WTC11 (cell line): Measurements from ENCODE around the gene MYMK. TPM values are rescaled to one million over a fixed set of nuclear protein-coding genes. Genes with fewer than 3 reads are reported as not detected.

Experiments used
- ATAC-seq: fragments of 200-7000 bp; cut with Tn5 transposase; 2 replicates; pipeline ENCODE4 v1.10.0; 2021; ENCODE audit warnings: mild to moderate bottlenecking, moderate library complexity
- CTCF ChIA-PET: fragments of 300-600 bp; sonication (Branson Sonifier 250); formaldehyde crosslinking; loops from one replicate; lab custom pipeline; 2021; ENCODE audit warnings: antibody characterized with exemption; lab: Charles Lee
- POLR2A ChIA-PET: fragments of 350-600 bp; sonication (Branson Sonifier 250); formaldehyde crosslinking; loops from one replicate; lab custom pipeline; 2021; ENCODE audit warnings: antibody characterized with exemption; lab: Charles Lee
- DNase-seq: peaks from one replicate; pipeline ENCODE4 v3.0.0; 2021; ENCODE audit warnings: low spot score
- H3K27ac Mint-ChIP-seq: 2 replicates; pipeline ENCODE4 v1.8.0; 2021; ENCODE audit warnings: mixed read lengths
- H3K27me3 Mint-ChIP-seq: 2 replicates; pipeline ENCODE4 v1.8.0; 2021; ENCODE audit warnings: low read depth, mild to moderate bottlenecking, moderate library complexity, mixed read lengths
- H3K36me3 Mint-ChIP-seq: 2 replicates; pipeline ENCODE4 v1.8.0; 2021; ENCODE audit warnings: mixed read lengths
- H3K4me1 Mint-ChIP-seq: 2 replicates; pipeline ENCODE4 v1.8.0; 2022; ENCODE audit warnings: mixed read lengths
- H3K4me3 Mint-ChIP-seq: 2 replicates; pipeline ENCODE4 v1.8.0; 2021; ENCODE audit warnings: mild to moderate bottlenecking, moderate library complexity, mixed read lengths
- H3K9me3 Mint-ChIP-seq: 2 replicates; pipeline ENCODE4 v1.8.0; 2021; ENCODE audit warnings: mixed read lengths
- ATF1 ChIP-seq: sonication (generic); formaldehyde crosslinking; IDR thresholded peaks from 2 replicates; pipeline ENCODE4 v1.8.1; 2023; ENCODE audit warnings: mild to moderate bottlenecking, moderate library complexity, missing genetic modification reagents
- CBFB ChIP-seq: sonication (generic); formaldehyde crosslinking; IDR thresholded peaks from 2 replicates; pipeline ENCODE4 v1.8.1; 2022; ENCODE audit warnings: mild to moderate bottlenecking, low read depth, missing genetic modification reagents
- CREB1 ChIP-seq: sonication (generic); formaldehyde crosslinking; IDR thresholded peaks from 2 replicates; pipeline ENCODE4 v1.8.0; 2023; ENCODE audit warnings: mild to moderate bottlenecking, missing genetic modification reagents
- ETV6 ChIP-seq: sonication (generic); formaldehyde crosslinking; IDR thresholded peaks from 2 replicates; pipeline ENCODE4 v1.8.1; 2022; ENCODE audit warnings: mild to moderate bottlenecking, missing genetic modification reagents
- JAZF1 ChIP-seq: fragments of 250-450 bp; sonication (Bioruptor Pico); IDR thresholded peaks from 2 replicates; pipeline ENCODE4 v1.9.0; 2021; ENCODE audit warnings: moderate library complexity, mild to moderate bottlenecking, inconsistent platforms
- MXD4 ChIP-seq: fragments of 250-450 bp; sonication (Bioruptor Pico); IDR thresholded peaks from 2 replicates; pipeline ENCODE4 v1.8.0; 2021; ENCODE audit warnings: mild to moderate bottlenecking, moderate library complexity, borderline replicate concordance
- RELA ChIP-seq: sonication (generic); formaldehyde crosslinking; IDR thresholded peaks from 2 replicates; pipeline ENCODE4 v1.8.1; 2022; ENCODE audit warnings: missing genetic modification reagents, mild to moderate bottlenecking, borderline replicate concordance
- TEAD4 ChIP-seq: sonication (generic); formaldehyde crosslinking; IDR thresholded peaks from 2 replicates; pipeline ENCODE4 v1.8.0; 2022; ENCODE audit warnings: mild to moderate bottlenecking, missing genetic modification reagents
- ZNF263 ChIP-seq: sonication (generic); formaldehyde crosslinking; IDR thresholded peaks from 2 replicates; pipeline ENCODE4 v1.8.1; 2022; ENCODE audit warnings: low read depth, mild to moderate bottlenecking, moderate library complexity, missing genetic modification reagents
- ZNF423 ChIP-seq: fragments of 250-450 bp; sonication (Bioruptor Pico); IDR thresholded peaks from 2 replicates; pipeline ENCODE4 v2.1.2; 2022; ENCODE audit warnings: mild to moderate bottlenecking, moderate library complexity
- total RNA-seq: library from RNA; stranded (reverse); gene quantifications from 3 replicates; pipeline ENCODE4 v1.2.3, GENCODE V29; 2021
- TF ChIP-seq, protein P1 (sequence below): sonication (generic); formaldehyde crosslinking; IDR thresholded peaks from 2 replicates; pipeline ENCODE4 v1.8.1; 2022; ENCODE audit warnings: low read depth, mild to moderate bottlenecking, moderate library complexity, missing genetic modification reagents, borderline replicate concordance
- TF ChIP-seq, protein P2 (sequence below): sonication (generic); formaldehyde crosslinking; conservative IDR thresholded peaks from 2 replicates; pipeline ENCODE4 v1.8.1; 2022; ENCODE audit warnings: mild to moderate bottlenecking, missing genetic modification reagents
- TF ChIP-seq, protein P3 (sequence below): fragments of 250-450 bp; sonication (Bioruptor Pico); IDR thresholded peaks from 2 replicates; pipeline ENCODE4 v2.1.2; 2022; ENCODE audit warnings: mild to moderate bottlenecking, moderate library complexity
- TF ChIP-seq, protein P4 (sequence below): fragments of 250-450 bp; sonication (Bioruptor Pico); IDR thresholded peaks from 2 replicates; pipeline ENCODE4 v1.9.0; 2021; ENCODE audit warnings: moderate library complexity, mild to moderate bottlenecking, inconsistent platforms, borderline replicate concordance
- TF ChIP-seq, protein P5 (sequence below): sonication (generic); formaldehyde crosslinking; IDR thresholded peaks from 2 replicates; pipeline ENCODE4 v1.8.0; 2022; ENCODE audit warnings: mild to moderate bottlenecking, missing genetic modification reagents
- TF ChIP-seq, protein P6 (sequence below): sonication (generic); formaldehyde crosslinking; IDR thresholded peaks from 2 replicates; pipeline ENCODE4 v1.8.1; 2022; ENCODE audit warnings: low read depth, missing genetic modification reagents, borderline replicate concordance
- TF ChIP-seq, protein P7 (sequence below): fragments of 250-450 bp; sonication (Bioruptor Pico); IDR thresholded peaks from 2 replicates; pipeline ENCODE4 v1.9.0; 2021; ENCODE audit warnings: mild to moderate bottlenecking
- TF ChIP-seq, protein P8 (sequence below): fragments of 250-450 bp; sonication (Bioruptor Pico); IDR thresholded peaks from 2 replicates; pipeline ENCODE4 v1.8.0; 2021; ENCODE audit warnings: mild to moderate bottlenecking

Gene MYMK
- total RNA-seq, 1 experiment from 2014 or later: not detected

DNA sequence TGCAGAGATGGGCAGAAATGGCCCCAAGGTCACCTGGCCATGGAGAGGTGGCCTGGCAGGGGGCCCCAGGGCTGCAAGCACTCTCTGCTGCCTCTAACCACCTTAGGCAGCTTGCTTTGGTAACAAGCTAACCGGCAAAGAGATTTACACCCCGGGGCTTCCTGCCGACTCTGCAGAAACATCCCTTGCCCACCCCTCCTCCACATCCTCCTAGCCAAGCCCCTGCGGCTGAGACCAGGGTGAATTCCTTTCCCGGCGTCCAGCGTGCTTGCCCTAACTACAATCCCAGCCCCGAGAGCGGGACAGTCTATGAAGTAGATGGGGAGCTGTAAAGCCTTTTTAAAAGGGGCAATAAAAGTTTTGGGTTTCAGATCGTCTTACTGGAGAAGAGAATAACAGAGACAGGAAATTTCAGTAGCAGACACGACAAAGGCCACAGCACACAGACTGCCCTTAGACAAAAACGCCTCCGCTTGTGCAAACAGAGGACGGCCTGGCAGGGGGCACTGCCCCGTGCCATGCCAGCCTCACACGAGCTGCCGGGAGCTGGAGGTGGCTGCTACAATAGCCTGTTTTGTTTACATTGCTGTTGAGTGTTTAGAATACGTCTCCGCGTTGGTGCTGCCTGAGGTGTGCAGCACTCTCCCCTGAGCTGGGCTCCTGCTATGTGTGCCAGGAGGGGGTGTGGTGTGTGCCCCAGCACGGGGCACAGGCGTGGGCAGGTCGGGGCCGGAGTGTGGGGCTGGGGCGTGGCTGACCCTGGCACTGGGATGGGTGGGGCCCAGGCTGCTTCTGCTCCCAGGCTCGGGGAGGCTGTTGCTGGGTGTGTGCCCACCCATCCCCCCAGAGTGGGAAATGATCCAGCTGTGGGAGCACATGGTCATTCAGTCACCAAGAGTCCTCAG is 15.3 kb downstream of the MYMK start:
- peak overlapping the region; percentile 43 for H3K4me3 Mint-ChIP-seq

DNA sequence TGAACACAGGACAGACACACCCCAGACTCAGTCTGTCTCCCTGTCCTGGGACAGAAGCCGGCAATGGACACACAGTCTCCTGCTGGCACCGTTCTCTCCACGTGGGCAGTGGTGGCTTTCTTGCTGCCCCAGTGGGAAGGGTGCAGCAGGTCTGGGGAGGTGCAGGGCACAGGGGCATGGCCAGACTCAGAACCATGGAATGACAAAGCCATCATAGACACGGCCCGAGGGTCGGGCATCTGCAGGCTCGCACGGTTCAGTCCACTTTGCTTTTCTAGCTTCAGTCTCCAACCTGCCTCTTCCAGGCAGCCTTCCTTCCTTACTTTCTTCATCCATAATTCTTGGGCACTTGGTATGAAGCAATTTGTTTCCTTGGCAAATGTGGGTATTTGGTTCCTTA is 16.7 kb downstream of the MYMK start:
- TF ChIP-seq MXD4 (CRISPR knock-in tag) (no peak), TEAD4 (no peak), ZNF263 (no peak), ETV6 (CRISPR knock-in tag) (no peak), CBFB (CRISPR knock-in tag) (no peak), ATF1 (CRISPR knock-in tag) (no peak), CREB1 (CRISPR knock-in tag) (no peak), JAZF1 (no peak), RELA (CRISPR knock-in tag) (no peak)
- TF ChIP-seq, protein P1, sequence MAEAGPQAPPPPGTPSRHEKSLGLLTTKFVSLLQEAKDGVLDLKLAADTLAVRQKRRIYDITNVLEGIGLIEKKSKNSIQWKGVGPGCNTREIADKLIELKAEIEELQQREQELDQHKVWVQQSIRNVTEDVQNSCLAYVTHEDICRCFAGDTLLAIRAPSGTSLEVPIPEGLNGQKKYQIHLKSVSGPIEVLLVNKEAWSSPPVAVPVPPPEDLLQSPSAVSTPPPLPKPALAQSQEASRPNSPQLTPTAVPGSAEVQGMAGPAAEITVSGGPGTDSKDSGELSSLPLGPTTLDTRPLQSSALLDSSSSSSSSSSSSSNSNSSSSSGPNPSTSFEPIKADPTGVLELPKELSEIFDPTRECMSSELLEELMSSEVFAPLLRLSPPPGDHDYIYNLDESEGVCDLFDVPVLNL (CRISPR knock-in tag): no peak
- TF ChIP-seq, protein P2, sequence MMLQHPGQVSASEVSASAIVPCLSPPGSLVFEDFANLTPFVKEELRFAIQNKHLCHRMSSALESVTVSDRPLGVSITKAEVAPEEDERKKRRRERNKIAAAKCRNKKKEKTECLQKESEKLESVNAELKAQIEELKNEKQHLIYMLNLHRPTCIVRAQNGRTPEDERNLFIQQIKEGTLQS (CRISPR knock-in tag): no peak
- TF ChIP-seq, protein P3, sequence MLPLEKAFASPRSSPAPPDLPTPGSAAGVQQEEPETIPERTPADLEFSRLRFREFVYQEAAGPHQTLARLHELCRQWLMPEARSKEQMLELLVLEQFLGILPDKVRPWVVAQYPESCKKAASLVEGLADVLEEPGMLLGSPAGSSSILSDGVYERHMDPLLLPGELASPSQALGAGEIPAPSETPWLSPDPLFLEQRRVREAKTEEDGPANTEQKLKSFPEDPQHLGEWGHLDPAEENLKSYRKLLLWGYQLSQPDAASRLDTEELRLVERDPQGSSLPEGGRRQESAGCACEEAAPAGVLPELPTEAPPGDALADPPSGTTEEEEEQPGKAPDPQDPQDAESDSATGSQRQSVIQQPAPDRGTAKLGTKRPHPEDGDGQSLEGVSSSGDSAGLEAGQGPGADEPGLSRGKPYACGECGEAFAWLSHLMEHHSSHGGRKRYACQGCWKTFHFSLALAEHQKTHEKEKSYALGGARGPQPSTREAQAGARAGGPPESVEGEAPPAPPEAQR: no peak
- TF ChIP-seq, protein P4, sequence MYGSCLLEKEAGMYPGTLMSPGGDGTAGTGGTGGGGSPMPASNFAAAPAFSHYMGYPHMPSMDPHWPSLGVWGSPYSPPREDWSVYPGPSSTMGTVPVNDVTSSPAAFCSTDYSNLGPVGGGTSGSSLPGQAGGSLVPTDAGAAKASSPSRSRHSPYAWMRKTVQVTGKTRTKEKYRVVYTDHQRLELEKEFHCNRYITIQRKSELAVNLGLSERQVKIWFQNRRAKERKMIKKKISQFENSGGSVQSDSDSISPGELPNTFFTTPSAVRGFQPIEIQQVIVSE (CRISPR knock-in tag): no peak
- TF ChIP-seq, protein P5, sequence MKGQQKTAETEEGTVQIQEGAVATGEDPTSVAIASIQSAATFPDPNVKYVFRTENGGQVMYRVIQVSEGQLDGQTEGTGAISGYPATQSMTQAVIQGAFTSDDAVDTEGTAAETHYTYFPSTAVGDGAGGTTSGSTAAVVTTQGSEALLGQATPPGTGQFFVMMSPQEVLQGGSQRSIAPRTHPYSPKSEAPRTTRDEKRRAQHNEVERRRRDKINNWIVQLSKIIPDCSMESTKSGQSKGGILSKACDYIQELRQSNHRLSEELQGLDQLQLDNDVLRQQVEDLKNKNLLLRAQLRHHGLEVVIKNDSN (CRISPR knock-in tag): no peak
- TF ChIP-seq, protein P6, sequence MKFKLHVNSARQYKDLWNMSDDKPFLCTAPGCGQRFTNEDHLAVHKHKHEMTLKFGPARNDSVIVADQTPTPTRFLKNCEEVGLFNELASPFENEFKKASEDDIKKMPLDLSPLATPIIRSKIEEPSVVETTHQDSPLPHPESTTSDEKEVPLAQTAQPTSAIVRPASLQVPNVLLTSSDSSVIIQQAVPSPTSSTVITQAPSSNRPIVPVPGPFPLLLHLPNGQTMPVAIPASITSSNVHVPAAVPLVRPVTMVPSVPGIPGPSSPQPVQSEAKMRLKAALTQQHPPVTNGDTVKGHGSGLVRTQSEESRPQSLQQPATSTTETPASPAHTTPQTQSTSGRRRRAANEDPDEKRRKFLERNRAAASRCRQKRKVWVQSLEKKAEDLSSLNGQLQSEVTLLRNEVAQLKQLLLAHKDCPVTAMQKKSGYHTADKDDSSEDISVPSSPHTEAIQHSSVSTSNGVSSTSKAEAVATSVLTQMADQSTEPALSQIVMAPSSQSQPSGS (CRISPR knock-in tag): no peak
- TF ChIP-seq, protein P7, sequence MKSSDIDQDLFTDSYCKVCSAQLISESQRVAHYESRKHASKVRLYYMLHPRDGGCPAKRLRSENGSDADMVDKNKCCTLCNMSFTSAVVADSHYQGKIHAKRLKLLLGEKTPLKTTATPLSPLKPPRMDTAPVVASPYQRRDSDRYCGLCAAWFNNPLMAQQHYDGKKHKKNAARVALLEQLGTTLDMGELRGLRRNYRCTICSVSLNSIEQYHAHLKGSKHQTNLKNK: no peak
- TF ChIP-seq, all 79 proteins: peak for 0
- POLR2A ChIA-PET: no interaction called here
- Mint-ChIP-seq H3K4me1 (peaks cover 10% of the 10 kb centered on the region), H3K36me3 (no peaks in the 10 kb centered on the region), H3K27me3 (no peaks in the 10 kb centered on the region), H3K27ac (no peak overlapping the region), H3K4me3 (no peak overlapping the region), H3K9me3 (peaks cover 7% of the 10 kb centered on the region; the same call in 1 of the 2 replicates)
- DNase-seq (no peak), ATAC-seq (no peak)
- CTCF ChIA-PET: no interaction called here

More for the DNA sequence above, 15.3 kb downstream of the MYMK start:
- peak; percentile 84 for ATAC-seq
- peak overlapping the region; percentile 74; the same call in 1 of the 2 replicates for H3K27ac Mint-ChIP-seq
- ChIA-PET POLR2A (interaction anchor here (0.5 kb wide), 1 partner anchor 175 kb away, joined by 3 read pairs; no protein-coding TSS in a partner anchor), CTCF (interaction anchor here (0.7 to 2.1 kb wide), 10 partner anchors 11 to 220 kb away, joined by 3 to 8 read pairs (median 3); partner anchors contain the start of gene CACFD1)
- peaks cover 14% of the 10 kb centered on the region for H3K4me1 Mint-ChIP-seq
- no peaks in the 10 kb centered on the region for H3K9me3 Mint-ChIP-seq
- TF ChIP-seq, protein P8, sequence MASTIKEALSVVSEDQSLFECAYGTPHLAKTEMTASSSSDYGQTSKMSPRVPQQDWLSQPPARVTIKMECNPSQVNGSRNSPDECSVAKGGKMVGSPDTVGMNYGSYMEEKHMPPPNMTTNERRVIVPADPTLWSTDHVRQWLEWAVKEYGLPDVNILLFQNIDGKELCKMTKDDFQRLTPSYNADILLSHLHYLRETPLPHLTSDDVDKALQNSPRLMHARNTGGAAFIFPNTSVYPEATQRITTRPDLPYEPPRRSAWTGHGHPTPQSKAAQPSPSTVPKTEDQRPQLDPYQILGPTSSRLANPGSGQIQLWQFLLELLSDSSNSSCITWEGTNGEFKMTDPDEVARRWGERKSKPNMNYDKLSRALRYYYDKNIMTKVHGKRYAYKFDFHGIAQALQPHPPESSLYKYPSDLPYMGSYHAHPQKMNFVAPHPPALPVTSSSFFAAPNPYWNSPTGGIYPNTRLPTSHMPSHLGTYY (CRISPR knock-in tag): no peak
- TF ChIP-seq ZNF423 (CRISPR knock-in tag): peak; percentile 71
- H3K36me3 Mint-ChIP-seq: no peaks in the 10 kb centered on the region
- H3K27me3 Mint-ChIP-seq: no peaks in the 10 kb centered on the region
- peak; percentile 55 for DNase-seq
